Endothelial cell of umbilical vein (primary cell): ENCODE data around the gene LRCH1. TPM values are rescaled to one million over a fixed set of nuclear protein-coding genes. Genes with fewer than 3 reads are reported as not detected.

Experiments used
- BruUV-seq: library from RNA; stranded (reverse); fragments of 400-500 nt; replicated peaks from 2 replicates; lab custom pipeline; 2021; lab: Mats Ljungman, UMichigan
- CTCF ChIA-PET: fragments of 300-600, 350-600 bp; sonication (Branson Sonifier 250); formaldehyde crosslinking; loops from one replicate; lab custom pipeline; 2021; ENCODE audit warnings: antibody characterized with exemption, inconsistent platforms; lab: Charles Lee
- POLR2A ChIA-PET: fragments of 300-600, 350-600 bp; sonication (Branson Sonifier 250); formaldehyde crosslinking; loops from one replicate; lab custom pipeline; 2021; ENCODE audit warnings: antibody characterized with exemption, inconsistent platforms; lab: Charles Lee
- DNase-seq: peaks from one replicate; pipeline ENCODE4 v3.0.0-alpha.2; 2011; ENCODE audit warnings: low read depth, low spot score
- FAIRE-seq: peaks from 2 replicates; lab custom pipeline; 2011; peaks lifted over from hg19 to GRCh38; lab: Jason Lieb, UNC
- H2AFZ ChIP-seq: 2 replicates; pipeline ENCODE4 v1.6.0; 2012; ENCODE audit warnings: low read depth, low read length, control low read depth, inconsistent platforms
- H3K27ac ChIP-seq: 2 replicates; pipeline ENCODE4 v1.5.1; 2011; ENCODE audit warnings: low read depth, mild to moderate bottlenecking, control low read depth, low read length, moderate library complexity; ENCODE audit not compliant: insufficient read depth
- H3K27me3 ChIP-seq, 2 experiments: 2 replicates each; pipeline versions ENCODE4 v1.6.0 to v1.6.1; 2011; ENCODE audit warnings: low read length in 2 of 2, mixed read lengths in 1 of 2; ENCODE audit not compliant: control insufficient read depth in 2 of 2, insufficient read depth in 2 of 2
- H3K36me3 ChIP-seq, 2 experiments: 2 replicates in 1 of 2; 3 replicates in 1 of 2; pipeline ENCODE4 v1.5.1; 2011; ENCODE audit warnings: low read length in 2 of 2, mild to moderate bottlenecking in 1 of 2, moderate library complexity in 1 of 2; ENCODE audit not compliant: control insufficient read depth in 2 of 2, insufficient read depth in 2 of 2; ENCODE audit errors: extremely low read depth in 1 of 2
- H3K4me1 ChIP-seq: 3 replicates; pipeline ENCODE4 v1.5.1; 2011; ENCODE audit warnings: mild to moderate bottlenecking, low read length; ENCODE audit not compliant: control insufficient read depth, insufficient read depth; ENCODE audit errors: extremely low read depth
- H3K4me2 ChIP-seq: 2 replicates; pipeline ENCODE4 v1.6.1; 2011; ENCODE audit warnings: low read length, control low read depth, mixed read lengths; ENCODE audit not compliant: insufficient read depth
- H3K4me3 ChIP-seq, 3 experiments: fragments of 200-600 bp in 1 of 3; sonication (generic), shearing (Covaris generic) in 1 of 3; replicated peaks in 1 of 3; 2 replicates each; pipeline ENCODE4 v1.5.1; 2011 to 2016; ENCODE audit warnings: control low read depth in 3 of 3, low read length in 3 of 3, mild to moderate bottlenecking in 2 of 3, inconsistent platforms in 1 of 3, low read depth in 1 of 3, moderate library complexity in 1 of 3; ENCODE audit not compliant: insufficient read depth in 1 of 3
- H3K79me2 ChIP-seq: 2 replicates; pipeline ENCODE4 v1.6.0; 2012; ENCODE audit warnings: low read length, inconsistent platforms; ENCODE audit not compliant: control insufficient read depth, insufficient read depth
- H3K9ac ChIP-seq: replicated peaks from 2 replicates; pipeline ENCODE3; 2011; ENCODE audit warnings: low read length, control low read depth; ENCODE audit not compliant: insufficient read depth; ENCODE audit errors: extremely low read depth
- H3K9me1 ChIP-seq: replicated peaks from 3 replicates; pipeline ENCODE4 v1.6.0; 2011; ENCODE audit warnings: mild to moderate bottlenecking, low read length; ENCODE audit not compliant: control insufficient read depth, insufficient read depth; ENCODE audit errors: extremely low read depth
- H3K9me3 ChIP-seq: replicated peaks from 2 replicates; pipeline ENCODE4 v1.5.1; 2012; ENCODE audit warnings: low read length, inconsistent platforms; ENCODE audit not compliant: control insufficient read depth, insufficient read depth
- H4K20me1 ChIP-seq: replicated peaks from 2 replicates; pipeline ENCODE3; 2011; ENCODE audit warnings: mild to moderate bottlenecking, low read length; ENCODE audit not compliant: control insufficient read depth, insufficient read depth; ENCODE audit errors: extremely low read depth
- CTCF ChIP-seq, 2 donors: IDR thresholded peaks; 1 replicate in 1 of 2; 2 replicates in 1 of 2; pipeline ENCODE4 v1.5.1; 2011; ENCODE audit warnings: low read length in 2 of 2, mild to moderate bottlenecking in 2 of 2, moderate library complexity in 2 of 2, control low read depth in 1 of 2, inconsistent platforms in 1 of 2, low read depth in 1 of 2; ENCODE audit not compliant: insufficient read depth in 1 of 2; ENCODE audit errors: extremely low read depth in 1 of 2
- EZH2 ChIP-seq: IDR thresholded peaks from 2 replicates; pipeline ENCODE4 v1.6.1; 2012; ENCODE audit warnings: borderline replicate concordance, low read depth, mild to moderate bottlenecking, moderate library complexity, low read length, inconsistent platforms; ENCODE audit not compliant: severe bottlenecking
- FOS ChIP-seq: IDR thresholded peaks from 2 replicates; pipeline ENCODE4 v1.6.1; 2011; ENCODE audit warnings: mild to moderate bottlenecking, low read length, moderate library complexity, borderline replicate concordance; ENCODE audit not compliant: insufficient read depth
- GATA2 ChIP-seq: IDR thresholded peaks from 2 replicates; pipeline ENCODE4 v1.7.0; 2011; ENCODE audit warnings: low read depth, mild to moderate bottlenecking, moderate library complexity, mixed read lengths, low read length; ENCODE audit not compliant: insufficient read length, insufficient read depth
- JUN ChIP-seq: IDR thresholded peaks from 2 replicates; pipeline ENCODE4 v1.6.1; 2011; ENCODE audit warnings: borderline replicate concordance, low read depth; ENCODE audit not compliant: insufficient read length, insufficient read depth
- MAX ChIP-seq: IDR thresholded peaks from 2 replicates; pipeline ENCODE4 v1.6.1; 2011; ENCODE audit not compliant: insufficient read depth, insufficient read length
- MYC ChIP-seq: IDR thresholded peaks from one replicate; pipeline ENCODE4 v1.6.1; 2011; ENCODE audit warnings: mild to moderate bottlenecking, low read depth, low read length
- POLR2A ChIP-seq: IDR thresholded peaks from 2 replicates; pipeline ENCODE4 v1.6.1; 2012; ENCODE audit warnings: low read depth, mild to moderate bottlenecking, control low read depth, low read length
- POLR2AphosphoS5 ChIP-seq: IDR thresholded peaks from 2 replicates; pipeline ENCODE4 v1.6.1; 2012; ENCODE audit warnings: low read depth, mild to moderate bottlenecking, control low read depth, low read length, moderate library complexity; ENCODE audit not compliant: insufficient read depth
- dilution Hi-C: fragments of 300-500 bp; cut with MboI; formaldehyde crosslinking; loops from one replicate; pipeline ENCODE4 v1.15.0; 2019; ENCODE audit warnings: low sequenced_read_pairs; ENCODE audit not compliant: extremely low pct_ligation_motif_present
- intact Hi-C: fragments of 100-400 bp; cut with micrococcal nuclease; formaldehyde crosslinking; loops from one replicate; pipeline ENCODE4 v1.10.0; 2022
- polyA plus RNA-seq, 4 experiments: library from polyadenylated mRNA; depleted of rRNA in 3 of 4; stranded (reverse) in 3 of 4; unstranded in 1 of 4; fragments of >200 nt; gene quantifications; 2 replicates each; pipeline versions ENCODE4 v1.2.1 to v1.2.3, GENCODE V29; 2011 to 2012; ENCODE audit warnings: missing spikeins in 1 of 4
- total RNA-seq: library from RNA; stranded (reverse); gene quantifications from 2 replicates; pipeline ENCODE4 v1.2.3, GENCODE V29; 2021

The LRCH1 gene
- total and polyA plus RNA-seq, 2 donors (not counting 3 experiments of a cell fraction or from before 2014, with no cell fraction given) = 5.4 to 16.5 TPM

- ChIA-PET CTCF (interaction anchor here (1.1 to 2.2 kb wide), 3 partner anchors 10 to 159 kb away, joined by 3 to 12 read pairs (median 3); partner anchors contain the start of gene LRCH1), POLR2A (no interaction called here)
- dilution Hi-C loops (no loop called here), intact Hi-C loops (no loop called here)
- Histone ChIP-seq H3K4me3 (no peak overlapping the region), H3K9ac (no peak overlapping the region), H3K4me2 (no peak overlapping the region), H3K27ac (no peak overlapping the region), H2AFZ (no peak overlapping the region), H4K20me1 (no peaks in the 10 kb centered on the region), H3K9me3 (no peaks in the 10 kb centered on the region), H3K27me3 (no peaks in the 10 kb centered on the region), H3K4me1 (peaks cover 35% of the 10 kb centered on the region), H3K79me2 (peaks cover 63% of the 10 kb centered on the region), H3K9me1 (no peaks in the 10 kb centered on the region), H3K36me3 (no peaks in the 10 kb centered on the region)
- TF ChIP-seq MYC (no peak), MAX (no peak), GATA2 (no peak), CTCF (IDR thresholded peaks at IDR 0.05; ENCODE audit: extremely low read depth in 1 of 2, insufficient read depth in 1 of 2, low read depth in 1 of 2, low read length in 2 of 2) (no peak), POLR2AphosphoS5 (no peak), POLR2A (no peak), EZH2 (no peak), FOS (no peak), JUN (no peak)
- no peak for FAIRE-seq
- no TSS peak for BruUV-seq
- DNase-seq = no peak
These were observed 9.2 kb downstream of the LRCH1 start for GRCh38 chr13:46562152-46562551.
